Measurements from ENCODE around the gene PTCH1.

DNA sequence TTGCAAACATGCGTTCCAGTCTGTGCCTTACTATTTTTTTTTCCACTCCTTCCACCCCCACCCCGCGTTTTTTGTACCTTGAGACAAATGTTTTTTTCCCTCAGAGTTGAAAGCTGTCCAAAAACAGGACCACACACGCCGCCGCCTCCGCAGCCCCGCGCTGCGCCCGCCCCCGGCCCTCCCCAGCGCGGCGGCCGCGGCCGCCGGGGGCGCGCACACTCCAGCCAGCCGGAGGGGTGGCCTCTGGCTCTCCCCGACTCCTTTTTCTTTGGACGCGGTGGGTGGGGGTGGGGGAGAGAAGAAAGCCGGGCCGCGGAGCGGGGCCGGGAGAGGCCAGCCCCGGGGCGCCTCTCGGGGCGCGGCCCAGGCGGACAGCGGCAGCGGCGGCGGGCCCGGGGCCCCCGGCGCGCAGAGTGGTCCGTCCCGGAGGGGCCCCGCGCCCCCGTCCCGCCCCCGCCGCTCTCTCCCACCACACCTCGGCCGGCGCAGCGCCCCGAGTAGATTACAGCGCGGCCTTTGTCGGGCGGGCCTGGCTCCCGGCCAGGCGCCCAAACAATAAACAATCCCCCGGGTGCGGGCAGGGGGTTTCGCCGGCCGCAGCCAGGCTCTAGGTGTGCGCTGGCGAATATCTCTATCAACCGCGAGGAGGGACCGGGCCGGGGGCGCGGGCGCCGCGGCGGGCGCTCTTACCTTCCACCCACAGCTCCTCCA, 10.9 kb downstream of the PTCH1 start:
- no peak for TF ChIP-seq EZH2 (IDR thresholded peaks at IDR 0.05)
- peak; percentile 63 for TF ChIP-seq POLR2AphosphoS5 (IDR thresholded peaks at IDR 0.05; ENCODE audit: borderline replicate concordance, low read depth, low read length)
